CD4-positive, alpha-beta T cell (primary cell): Measurements from ENCODE around the gene CHEK1. TPM values are rescaled to one million over a fixed set of nuclear protein-coding genes. Genes with fewer than 3 reads are reported as not detected.
"Not testable (repeated sequence)": the region's sequence is repeated elsewhere in the genome, so short reads cannot be mapped to it uniquely, and the experiment has no call there.

Source experiments
- ATAC-seq: fragments of 200-7000 bp; cut with Tn5 transposase; one replicate; pipeline ENCODE4 v1.10.0; 2022; ENCODE audit warnings: mild to moderate bottlenecking; ENCODE audit not compliant: poor library complexity
- CTCF ChIA-PET: fragments of 350-600 bp; sonication (Branson Sonifier 250); formaldehyde crosslinking; loops from one replicate; lab custom pipeline; 2021; ENCODE audit warnings: antibody characterized with exemption, inconsistent platforms; lab: Charles Lee
- POLR2A ChIA-PET: fragments of 350-600 bp; sonication (Branson Sonifier 250); formaldehyde crosslinking; loops from one replicate; lab custom pipeline; 2021; ENCODE audit warnings: antibody characterized with exemption, inconsistent platforms; lab: Charles Lee
- DNase-seq, 14 experiments: peaks; one replicate each; pipeline ENCODE4 v3.0.0-alpha.2; 2013 to 2020; ENCODE audit warnings: mixed read lengths in 2 of 14
- H3K27ac ChIP-seq, 2 donors: one replicate each; pipeline versions ENCODE4 v1.5.1 to v1.7.0; 2013; ENCODE audit warnings: low read length in 2 of 2, low read depth in 1 of 2, mild to moderate bottlenecking in 1 of 2
- H3K27me3 ChIP-seq, 2 experiments: 1 replicate in 1 of 2; 2 replicates in 1 of 2; pipeline versions ENCODE4 v1.6.1 to v1.7.0; 2013; ENCODE audit warnings: low read length in 2 of 2, control low read depth in 1 of 2, mild to moderate bottlenecking in 1 of 2, moderate library complexity in 1 of 2; ENCODE audit not compliant: insufficient read depth in 2 of 2, control insufficient read depth in 1 of 2
- H3K36me3 ChIP-seq: one replicate; pipeline ENCODE4 v1.6.1; 2013; ENCODE audit warnings: low read length, control low read depth; ENCODE audit not compliant: insufficient read depth
- H3K4me1 ChIP-seq: one replicate; pipeline ENCODE4 v1.6.1; 2013; ENCODE audit warnings: low read length, control low read depth; ENCODE audit not compliant: insufficient read depth
- H3K4me3 ChIP-seq: one replicate; pipeline ENCODE4 v1.5.1; 2013; ENCODE audit warnings: mild to moderate bottlenecking, low read length, moderate library complexity
- H3K9me3 ChIP-seq, 2 experiments: 1 replicate in 1 of 2; 2 replicates in 1 of 2; pipeline versions ENCODE4 v1.6.1 to v1.7.0; 2013; ENCODE audit warnings: low read length in 2 of 2, mild to moderate bottlenecking in 2 of 2, control low read depth in 1 of 2, moderate library complexity in 1 of 2; ENCODE audit not compliant: control insufficient read depth in 1 of 2, insufficient read depth in 1 of 2
- H3K27ac Mint-ChIP-seq: one replicate; pipeline ENCODE4 v1.8.0; 2020; ENCODE audit warnings: mixed read lengths
- H3K27me3 Mint-ChIP-seq: one replicate; pipeline ENCODE4 v1.8.0; 2021; ENCODE audit warnings: mixed read lengths
- H3K36me3 Mint-ChIP-seq: one replicate; pipeline ENCODE4 v1.8.0; 2021; ENCODE audit warnings: low read depth, mixed read lengths
- H3K4me1 Mint-ChIP-seq: one replicate; pipeline ENCODE4 v1.8.0; 2021; ENCODE audit warnings: low read depth, mixed read lengths
- H3K4me3 Mint-ChIP-seq: one replicate; pipeline ENCODE4 v1.8.0; 2020; ENCODE audit warnings: mild to moderate bottlenecking, mixed read lengths
- H3K9me3 Mint-ChIP-seq: one replicate; pipeline ENCODE4 v1.8.0; 2020; ENCODE audit warnings: mixed read lengths
- CTCF ChIP-seq: fragments of 200-600 bp; IDR thresholded peaks from one replicate; pipeline ENCODE4 v1.8.0; 2022; ENCODE audit warnings: antibody characterized with exemption, mild to moderate bottlenecking
- intact Hi-C, 2 experiments: fragments of 100-400 bp; cut with DNase I in 1 of 2; cut with micrococcal nuclease in 1 of 2; formaldehyde crosslinking; loops; one replicate each; pipeline versions ENCODE4 v1.15.1 to v1.9.0; 2023 to 2025; cut with DNase I, micrococcal nuclease
- total RNA-seq, 174 experiments: library from RNA in 2 of 174; stranded (reverse) in 2 of 174; gene quantifications; one replicate each; pipeline ENCODE4 v1.2.3 and lab custom pipeline; 2021 to 2026

The CHEK1 gene
- total RNA-seq, 2 experiments from 2014 or later = 6.8 to 7.8 TPM

GRCh38 chr11:125694951-125695350 is 70.0 kb downstream of the CHEK1 start:
- no peak for ATAC-seq
- POLR2A ChIA-PET = no interaction called here
- H3K27me3 ChIP-seq = no peaks in the 10 kb centered on the region
- no peaks in the 10 kb centered on the region for H3K4me1 Mint-ChIP-seq
- no peak overlapping the region for H3K4me3 Mint-ChIP-seq
- DNase-seq = no peak
- intact Hi-C loops = no loop called here
- H3K9me3 ChIP-seq = no peaks in the 10 kb centered on the region
- H3K27ac Mint-ChIP-seq = no peak overlapping the region
- H3K4me1 ChIP-seq = no peaks in the 10 kb centered on the region
- H3K27ac ChIP-seq = no peak overlapping the region
- CTCF ChIA-PET = no interaction called here
- peaks cover 8% of the 10 kb centered on the region for H3K27me3 Mint-ChIP-seq
- TF ChIP-seq CTCF = no peak
- H3K4me3 ChIP-seq = no peak overlapping the region
- no peaks in the 10 kb centered on the region for H3K36me3 ChIP-seq
- no peaks in the 10 kb centered on the region for H3K9me3 Mint-ChIP-seq
- H3K36me3 Mint-ChIP-seq = no peaks in the 10 kb centered on the region

DNA sequence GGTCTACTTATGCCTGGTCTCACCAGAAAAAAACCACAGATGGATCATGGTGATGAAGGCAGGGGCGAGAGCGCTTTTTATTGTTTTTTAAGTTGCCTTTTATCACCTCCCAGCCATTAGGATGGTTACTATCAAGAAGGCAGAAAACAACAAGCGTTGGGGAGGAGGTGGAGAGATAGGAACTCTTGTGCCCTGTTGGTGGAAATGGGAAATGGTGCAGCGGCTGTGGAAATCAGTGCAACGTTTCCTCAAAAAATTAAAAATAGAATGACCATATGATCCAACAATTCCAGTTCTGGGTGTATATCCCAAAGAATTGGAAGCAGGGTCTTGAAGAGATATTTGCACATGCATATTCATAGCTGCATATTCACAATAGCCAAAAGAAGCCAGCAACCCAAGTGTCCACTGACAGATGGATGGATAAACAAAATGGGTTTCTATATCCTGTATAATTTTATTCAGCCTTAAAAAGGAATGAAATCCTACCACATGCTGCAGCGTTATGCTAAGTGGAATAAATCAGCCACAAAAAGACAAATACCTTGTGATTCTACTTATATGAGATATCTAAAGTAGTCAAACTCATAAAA is 76.2 kb downstream of the CHEK1 start:
- Mint-ChIP-seq H3K9me3 (no peaks in the 10 kb centered on the region), H3K4me1 (no peaks in the 10 kb centered on the region), H3K4me3 (no peak overlapping the region), H3K27me3 (peaks cover 11% of the 10 kb centered on the region), H3K36me3 (no peaks in the 10 kb centered on the region), H3K27ac (no peak overlapping the region)
- intact Hi-C loops = no loop called here
- Histone ChIP-seq H3K27ac (no peak overlapping the region), H3K27me3 (peaks cover 0 to 4% of the 10 kb centered on the region in 2 experiments), H3K9me3 (no peaks in the 10 kb centered on the region), H3K4me3 (no peak overlapping the region), H3K4me1 (no peaks in the 10 kb centered on the region), H3K36me3 (no peaks in the 10 kb centered on the region)
- ChIA-PET POLR2A (no interaction called here), CTCF (no interaction called here)
- no peak for TF ChIP-seq CTCF
- DNase-seq (no peak), ATAC-seq (no peak)

DNA sequence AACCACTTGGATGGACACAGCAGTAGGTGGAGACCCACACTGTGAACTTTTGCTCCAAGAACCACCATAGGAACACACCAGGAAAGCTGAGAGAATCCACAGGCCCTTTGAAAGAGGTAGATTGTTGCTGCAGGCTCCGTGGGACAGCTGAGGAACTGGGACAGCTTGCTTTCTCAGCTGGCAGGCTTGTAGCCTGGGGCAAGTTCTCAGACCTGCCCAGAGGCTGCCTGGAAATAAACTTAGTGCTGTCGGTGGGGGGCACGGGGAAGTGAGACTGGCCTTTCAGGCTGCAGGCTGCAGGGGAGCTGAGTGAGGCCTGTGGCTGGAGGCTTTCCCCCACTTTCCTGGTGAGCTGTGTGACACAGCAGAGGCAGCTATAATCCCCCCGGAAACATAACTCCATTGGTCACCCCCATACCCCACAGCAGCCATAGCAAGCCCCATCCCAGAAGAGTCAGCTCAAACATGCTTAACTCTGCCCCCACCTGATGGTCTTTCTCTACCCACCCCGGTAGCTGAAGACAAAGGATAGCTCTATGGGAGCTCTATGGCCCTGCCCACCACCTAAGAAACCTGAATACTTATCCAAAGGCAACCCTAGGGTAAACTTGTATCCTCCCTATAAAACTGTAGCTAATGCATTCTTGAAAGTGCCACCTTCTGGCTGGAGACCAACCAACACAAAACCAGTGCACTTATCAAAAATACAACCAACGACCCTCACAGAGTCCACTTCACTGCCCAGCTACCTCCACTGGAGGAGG is 77.1 kb downstream of the CHEK1 start:
- H3K4me1 ChIP-seq = no peaks in the 10 kb centered on the region
- no peak for TF ChIP-seq CTCF
- H3K4me1 Mint-ChIP-seq = no peaks in the 10 kb centered on the region
- no peaks in the 10 kb centered on the region for H3K9me3 Mint-ChIP-seq
- no peak overlapping the region for H3K27ac Mint-ChIP-seq
- ChIA-PET CTCF (no interaction called here), POLR2A (no interaction called here)
- intact Hi-C loops = no loop called here
- peaks cover 0 to 4% of the 10 kb centered on the region in 2 experiments for H3K27me3 ChIP-seq
- no peak for ATAC-seq
- H3K36me3 Mint-ChIP-seq = no peaks in the 10 kb centered on the region
- no peaks in the 10 kb centered on the region for H3K36me3 ChIP-seq
- H3K27ac ChIP-seq = no peak overlapping the region
- DNase-seq = no peak
- no peak overlapping the region for H3K4me3 Mint-ChIP-seq
- H3K9me3 ChIP-seq = no peaks in the 10 kb centered on the region
- peaks cover 11% of the 10 kb centered on the region for H3K27me3 Mint-ChIP-seq
- no peak overlapping the region for H3K4me3 ChIP-seq

DNA sequence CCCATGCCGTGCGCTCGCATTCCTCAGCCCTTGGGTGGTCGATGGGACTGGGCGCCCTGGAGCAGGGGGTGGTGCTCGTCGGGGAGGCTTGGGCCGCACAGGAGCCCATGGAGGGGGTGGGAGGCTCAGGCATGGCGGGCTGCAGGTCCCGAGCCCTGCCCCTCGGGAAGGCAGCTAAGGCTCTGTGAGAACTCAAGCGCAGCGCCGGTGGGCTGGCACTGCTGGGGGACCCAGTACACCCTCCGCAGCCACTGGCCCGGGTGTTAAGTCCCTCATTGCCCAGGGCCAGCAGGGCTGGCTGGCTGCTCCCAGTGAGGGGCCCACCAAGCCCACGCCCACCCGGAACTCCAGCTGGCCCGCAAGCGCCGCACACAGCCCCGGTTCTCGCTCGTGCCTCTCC is 79.7 kb downstream of the CHEK1 start:
- POLR2A ChIA-PET, H3K9me3 Mint-ChIP-seq, H3K36me3 ChIP-seq, H3K4me3 Mint-ChIP-seq, H3K27me3 ChIP-seq, H3K27ac ChIP-seq, H3K4me1 Mint-ChIP-seq, H3K9me3 ChIP-seq, H3K4me1 ChIP-seq, DNase-seq, ATAC-seq, H3K36me3 Mint-ChIP-seq, CTCF ChIA-PET, intact Hi-C loops, H3K4me3 ChIP-seq, H3K27me3 Mint-ChIP-seq, H3K27ac Mint-ChIP-seq: not testable (repeated sequence)
